Thyroid gland (tissue), 4 donors: Measurements from ENCODE around the gene RASL10A. TPM values are rescaled to one million over a fixed set of nuclear protein-coding genes. Genes with fewer than 3 reads are reported as not detected.
A peak's percentile ranks its signal among the peaks of the same experiment; 100 is the strongest.
"Not testable (repeated sequence)": the region's sequence is repeated elsewhere in the genome, so short reads cannot be mapped to it uniquely, and the experiment has no call there.

Source experiments
- DNase-seq, 2 donors: peaks; one replicate each; pipeline ENCODE4 v3.0.0-alpha.2; 2019
- H3K27ac ChIP-seq, 3 donors: fragments of 200-600 bp; sonication (generic); 1 replicate in 2 of 3; 2 replicates in 1 of 3; pipeline ENCODE4 v1.5.1; 2016 to 2019; ENCODE audit warnings: mild to moderate bottlenecking in 1 of 3, moderate library complexity in 1 of 3
- H3K27me3 ChIP-seq: fragments of 200-600 bp; sonication (generic); one replicate; pipeline ENCODE4 v1.5.1; 2019
- H3K36me3 ChIP-seq, 2 donors: fragments of 200-600 bp; sonication (generic); one replicate each; pipeline ENCODE4 v1.5.1; 2016 to 2019
- H3K4me1 ChIP-seq, 2 donors: fragments of 200-600 bp; sonication (generic); one replicate each; pipeline ENCODE4 v1.5.1; 2017 to 2019
- H3K4me3 ChIP-seq, 3 donors: fragments of 200-600 bp; sonication (generic); replicated peaks in 1 of 3; 1 replicate in 2 of 3; 2 replicates in 1 of 3; pipeline ENCODE4 v1.5.1; 2016; ENCODE audit warnings: mild to moderate bottlenecking in 1 of 3
- H3K9me3 ChIP-seq: fragments of 200-600 bp; sonication (generic); one replicate; pipeline ENCODE4 v1.5.1; 2017
- CTCF ChIP-seq, 6 experiments: fragments of 200-600 bp in 3 of 6; fragments of 450-650 bp in 3 of 6; sonication (generic) in 3 of 6; IDR thresholded peaks; one replicate each; pipeline ENCODE4 v1.5.1; 2016 to 2019; ENCODE audit warnings: antibody characterized with exemption in 6 of 6, mild to moderate bottlenecking in 2 of 6, inconsistent platforms in 1 of 6, moderate library complexity in 1 of 6
- POLR2A ChIP-seq, 2 donors: fragments of 450-650 bp; IDR thresholded peaks; one replicate each; pipeline ENCODE4 v1.6.1; 2017; ENCODE audit warnings: antibody characterized with exemption in 2 of 2, mild to moderate bottlenecking in 2 of 2, moderate library complexity in 1 of 2
- WGBS, 2 donors: methylation state at CpG; one replicate each; pipeline ENCODE4 v1.1.5; 2017; 5-methylcytosine and 5-hydroxymethylcytosine counted together
- intact Hi-C: fragments of 100-400 bp; cut with DNase I; formaldehyde crosslinking; loops from one replicate; pipeline ENCODE4 v1.15.1; 2023
- total RNA-seq, 4 donors: library from RNA; depleted of rRNA; stranded (reverse); fragments of >200 nt; gene quantifications; one replicate each; pipeline ENCODE4 v1.2.3, GENCODE V29; 2016

RASL10A gene
- 1 to 10 TPM in 1 of 4 donors, under 1 TPM in 1, not detected in 2; 0.67 to 1.7 TPM for total RNA-seq

GRCh38 chr22:29315286-29316140 lies at the start of gene RASL10A:
TSS of gene RASL10A (minus strand) at chr22:29315697. CDS start at chr22:29315246, 451 bp downstream.
- Histone ChIP-seq H3K4me1 (peaks cover 24 to 46% of the 10 kb centered on the region in 2 donors), H3K36me3 (no peaks in the 10 kb centered on the region), H3K9me3 (no peaks in the 10 kb centered on the region), H3K27me3 (peaks cover 17% of the 10 kb centered on the region), H3K4me3 (peak within 1 kb of the TSS in 1 of 3 donors; percentile 14), H3K27ac (no peak within 1 kb of the TSS)
- intact Hi-C loops, result loop anchor here (10.0 kb wide), 1 partner anchor 69 kb away; the partner anchor contains the start of gene AP1B1
- no peak for DNase-seq
- WGBS, 2 donors, result 11% methylated on average over 22 to 29 of the region's 103 CpGs
- TF ChIP-seq CTCF (IDR thresholded peaks at IDR 0.05) (no peak), POLR2A (IDR thresholded peaks at IDR 0.05) (no peak)

GRCh38 chr22:29359469-29359868 lies 44.0 kb upstream of the RASL10A start:
- TF ChIP-seq CTCF (IDR thresholded peaks at IDR 0.05) (peak in 2 of 6 experiments; percentile 11 to 29), POLR2A (IDR thresholded peaks at IDR 0.05) (no peak)
- 70 to 97% methylated on average over 5 of the region's 9 CpGs for WGBS, 2 donors
- H3K4me3 ChIP-seq, result no peak overlapping the region
- H3K27ac ChIP-seq, result no peak overlapping the region
- H3K4me1 ChIP-seq, result peaks cover 9 to 17% of the 10 kb centered on the region in 2 donors
- no peaks in the 10 kb centered on the region for H3K27me3 ChIP-seq
- intact Hi-C loops, result no loop called here
- peaks cover 32 to 45% of the 10 kb centered on the region in 2 donors for H3K36me3 ChIP-seq
- H3K9me3 ChIP-seq, result no peaks in the 10 kb centered on the region
- peak in 1 of 2 donors; percentile 20 for DNase-seq

- H3K4me3 ChIP-seq, DNase-seq, H3K9me3 ChIP-seq, H3K4me1 ChIP-seq, intact Hi-C loops, H3K27me3 ChIP-seq, H3K27ac ChIP-seq: not testable (repeated sequence)
- 96 to 99% methylated on average over 12 of the region's 12 CpGs for WGBS, 2 donors
- H3K36me3 ChIP-seq, result peaks cover 52 to 65% of the 10 kb centered on the region in 2 donors
Measured at GRCh38 chr22:29357193-29357890, 41.8 kb upstream of the RASL10A start.

GRCh38 chr22:29353860-29354259 lies 38.4 kb upstream of the RASL10A start:
- TF ChIP-seq POLR2A (IDR thresholded peaks at IDR 0.05), result no peak
- no peak for TF ChIP-seq CTCF (IDR thresholded peaks at IDR 0.05)
- Histone ChIP-seq H3K27ac (no peak overlapping the region), H3K9me3 (no peaks in the 10 kb centered on the region), H3K36me3 (peaks cover 81 to 86% of the 10 kb centered on the region in 2 donors), H3K27me3 (no peaks in the 10 kb centered on the region), H3K4me1 (no peaks in the 10 kb centered on the region), H3K4me3 (no peak overlapping the region)
- DNase-seq, result no peak
- WGBS, 2 donors, result 93 to 94% methylated on average over 7 to 8 of the region's 8 CpGs
- intact Hi-C loops, result no loop called here

GRCh38 chr22:29353286-29353685 lies 37.8 kb upstream of the RASL10A start:
- no peaks in the 10 kb centered on the region for H3K27me3 ChIP-seq
- intact Hi-C loops, result no loop called here
- no peak overlapping the region for H3K4me3 ChIP-seq
- DNase-seq, result no peak
- no peaks in the 10 kb centered on the region for H3K4me1 ChIP-seq
- peaks cover 76 to 86% of the 10 kb centered on the region in 2 donors for H3K36me3 ChIP-seq
- TF ChIP-seq CTCF (IDR thresholded peaks at IDR 0.05) (no peak), POLR2A (IDR thresholded peaks at IDR 0.05) (no peak)
- 92% methylated on average over 11 of the region's 11 CpGs for WGBS, 2 donors
- H3K27ac ChIP-seq, result no peak overlapping the region
- H3K9me3 ChIP-seq, result no peaks in the 10 kb centered on the region
